Large intestine (tissue), 3 donors: ENCODE results near the gene BZW1. TPM values are rescaled to one million over a fixed set of nuclear protein-coding genes. Genes with fewer than 3 reads are reported as not detected.
"Not testable (repeated sequence)": the region's sequence is repeated elsewhere in the genome, so short reads cannot be mapped to it uniquely, and the experiment has no call there.

Source experiments
- DNase-seq, 2 donors: peaks; one replicate each; pipeline versions ENCODE4 v3.0.0 to v3.0.0-alpha.2; 2013
- H3K27ac ChIP-seq: one replicate; pipeline ENCODE4 v1.5.1; 2013; ENCODE audit warnings: low read length
- H3K27me3 ChIP-seq: 2 replicates; pipeline ENCODE4 v1.6.1; 2013; ENCODE audit warnings: low read length; ENCODE audit not compliant: control insufficient read depth, insufficient read depth
- H3K36me3 ChIP-seq: 2 replicates; pipeline ENCODE4 v1.6.1; 2013; ENCODE audit warnings: low read length; ENCODE audit not compliant: control insufficient read depth, insufficient read depth
- H3K4me1 ChIP-seq: one replicate; pipeline ENCODE4 v1.6.1; 2013; ENCODE audit warnings: low read length; ENCODE audit not compliant: control insufficient read depth, insufficient read depth
- H3K4me3 ChIP-seq: one replicate; pipeline ENCODE4 v1.5.1; 2013; ENCODE audit warnings: low read length
- H3K9me3 ChIP-seq: one replicate; pipeline ENCODE4 v1.6.1; 2013; ENCODE audit warnings: mild to moderate bottlenecking, low read depth, low read length, moderate library complexity; ENCODE audit not compliant: control insufficient read depth
- WGBS: methylation state at CpG from one replicate; pipeline ENCODE4 v1.1.5; 2013; ENCODE audit warnings: low lambda C conversion rate; ENCODE audit not compliant: insufficient coverage; 5-methylcytosine and 5-hydroxymethylcytosine counted together
- polyA plus RNA-seq: library from polyadenylated mRNA; unstranded; fragments of 120-200 nt; gene quantifications from one replicate; pipeline ENCODE4 v1.2.1, GENCODE V29; 2013

The BZW1 gene
- polyA plus RNA-seq, 1 donor: 158 TPM

- Histone ChIP-seq H3K27ac (no peak overlapping the region), H3K4me3 (no peak overlapping the region), H3K36me3 (no peaks in the 10 kb centered on the region), H3K4me1 (peaks cover 4% of the 10 kb centered on the region), H3K27me3 (no peaks in the 10 kb centered on the region), H3K9me3 (no peaks in the 10 kb centered on the region)
- DNase-seq: no peak
- no CpG with 5 or more reads among the region's 6 CpGs for WGBS
Observed at GRCh38 chr2:200788121-200788718, 23.5 kb upstream of the BZW1 start.

GRCh38 chr2:200790185-200790584, 21.5 kb upstream of the BZW1 start:
- no CpG with 5 or more reads among the region's 1 CpG for WGBS
- H3K27ac ChIP-seq: no peak overlapping the region
- peaks cover 4% of the 10 kb centered on the region for H3K4me1 ChIP-seq
- no peaks in the 10 kb centered on the region for H3K27me3 ChIP-seq
- no peak for DNase-seq
- no peaks in the 10 kb centered on the region for H3K36me3 ChIP-seq
- H3K4me3 ChIP-seq: no peak overlapping the region
- H3K9me3 ChIP-seq: no peaks in the 10 kb centered on the region

DNA sequence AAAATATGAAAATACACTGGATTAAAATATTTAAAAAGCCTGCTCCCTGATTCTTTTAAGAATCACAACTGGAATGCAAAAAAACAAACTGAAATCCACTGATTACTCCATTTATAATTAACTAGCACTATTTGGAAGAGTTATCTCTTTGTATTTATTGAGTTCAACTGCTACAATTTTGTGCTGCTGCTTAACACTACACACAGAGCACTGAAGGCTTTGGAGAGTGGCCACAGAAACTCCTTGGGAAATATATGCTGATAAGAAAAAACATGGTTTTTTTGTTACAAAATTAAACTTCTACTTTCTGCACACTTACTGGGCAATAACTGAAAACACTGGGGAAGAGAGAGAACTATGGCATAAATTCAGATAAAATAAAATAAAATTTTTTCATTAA, 19.8 kb upstream of the BZW1 start:
- no peaks in the 10 kb centered on the region for H3K9me3 ChIP-seq
- H3K27me3 ChIP-seq: no peaks in the 10 kb centered on the region
- H3K27ac ChIP-seq: no peak overlapping the region
- no peak for DNase-seq
- no peaks in the 10 kb centered on the region for H3K36me3 ChIP-seq
- peaks cover 4% of the 10 kb centered on the region for H3K4me1 ChIP-seq
- no peak overlapping the region for H3K4me3 ChIP-seq

- DNase-seq: no peak
- Histone ChIP-seq H3K4me3 (no peak overlapping the region), H3K27me3 (no peaks in the 10 kb centered on the region), H3K27ac (no peak overlapping the region), H3K4me1 (peaks cover 12% of the 10 kb centered on the region), H3K36me3 (no peaks in the 10 kb centered on the region), H3K9me3 (no peaks in the 10 kb centered on the region)
- no CpG with 5 or more reads among the region's 2 CpGs for WGBS
Observed at GRCh38 chr2:200794143-200794542, 17.6 kb upstream of the BZW1 start.

- H3K4me1 ChIP-seq: peaks cover 12% of the 10 kb centered on the region
- 86% methylated on average over 1 of the region's 8 CpGs for WGBS
- H3K27ac ChIP-seq: no peak overlapping the region
- no peaks in the 10 kb centered on the region for H3K27me3 ChIP-seq
- no peaks in the 10 kb centered on the region for H3K36me3 ChIP-seq
- DNase-seq: peak; percentile 26 to 50
- no peaks in the 10 kb centered on the region for H3K9me3 ChIP-seq
- no peak overlapping the region for H3K4me3 ChIP-seq
Observed at GRCh38 chr2:200795028-200795440, 16.7 kb upstream of the BZW1 start.

GRCh38 chr2:200796561-200796960, 15.1 kb upstream of the BZW1 start:
- Histone ChIP-seq H3K27ac (no peak overlapping the region), H3K36me3 (no peaks in the 10 kb centered on the region), H3K4me3 (no peak overlapping the region), H3K27me3 (no peaks in the 10 kb centered on the region), H3K9me3 (no peaks in the 10 kb centered on the region), H3K4me1 (peaks cover 12% of the 10 kb centered on the region)
- WGBS: no CpG with 5 or more reads among the region's 1 CpG
- no peak for DNase-seq

DNA sequence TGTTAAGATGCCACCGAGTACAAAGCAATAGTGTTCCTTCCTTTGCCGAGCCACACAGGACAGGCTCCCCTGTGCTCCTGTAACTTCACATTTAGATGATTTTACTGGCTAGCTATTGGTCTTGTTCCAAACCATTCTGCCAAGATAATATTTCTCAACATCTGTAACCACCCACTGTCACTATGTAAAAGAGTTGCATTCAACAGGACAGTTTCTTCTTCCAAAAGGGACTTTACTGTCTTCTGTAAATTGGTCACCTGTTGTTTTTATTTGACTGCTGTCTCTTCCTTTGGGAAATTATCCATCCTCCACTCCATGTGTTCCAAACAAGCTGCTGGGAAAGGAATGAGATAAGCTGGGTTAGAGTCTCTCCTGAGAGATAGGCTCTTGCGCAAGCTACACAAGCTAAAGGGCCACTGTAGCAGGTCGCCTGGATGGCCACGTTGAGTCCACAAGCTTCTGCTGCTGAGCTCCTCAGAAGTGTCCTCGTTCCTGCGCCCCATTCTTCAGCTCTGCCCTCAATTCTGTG, 14.4 kb upstream of the BZW1 start:
- DNase-seq: peak; percentile 69 to 78
- 100% methylated on average over 1 of the region's 7 CpGs for WGBS
- no peak overlapping the region for H3K4me3 ChIP-seq
- H3K27me3 ChIP-seq: no peaks in the 10 kb centered on the region
- no peak overlapping the region for H3K27ac ChIP-seq
- H3K9me3 ChIP-seq: no peaks in the 10 kb centered on the region
- no peaks in the 10 kb centered on the region for H3K36me3 ChIP-seq
- peaks cover 8% of the 10 kb centered on the region for H3K4me1 ChIP-seq

- WGBS: no CpG with 5 or more reads among the region's 1 CpG
- no peaks in the 10 kb centered on the region for H3K36me3 ChIP-seq
Observed at GRCh38 chr2:200798514-200798913, 13.2 kb upstream of the BZW1 start.

DNA sequence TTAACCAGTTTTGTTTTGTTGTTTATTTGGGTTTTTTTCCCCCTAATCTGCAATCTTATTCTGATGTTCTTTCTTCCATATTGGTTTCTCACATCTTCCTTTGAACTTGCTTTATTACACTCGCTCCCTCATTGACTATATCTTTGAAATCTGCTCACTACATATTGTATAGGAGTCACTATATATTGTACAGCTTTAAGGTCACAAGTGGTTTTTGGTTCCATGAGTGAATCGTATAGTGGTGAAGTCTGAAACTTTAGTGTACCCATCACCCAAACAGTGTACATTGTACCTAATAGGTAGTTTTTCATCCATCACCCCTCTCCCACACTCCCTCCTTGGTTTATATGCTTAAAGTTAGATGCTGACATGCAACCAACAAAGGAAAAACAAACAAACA, 11.3 kb upstream of the BZW1 start:
- Histone ChIP-seq H3K4me1 (peaks cover 8% of the 10 kb centered on the region), H3K36me3 (no peaks in the 10 kb centered on the region), H3K4me3 (no peak overlapping the region), H3K27me3 (no peaks in the 10 kb centered on the region), H3K27ac (no peak overlapping the region), H3K9me3 (no peaks in the 10 kb centered on the region)
- WGBS: no CpG with 5 or more reads among the region's 2 CpGs
- no peak for DNase-seq

More at GRCh38 chr2:200798514-200798913, 13.2 kb upstream of the BZW1 start:
- Histone ChIP-seq H3K27ac (no peak overlapping the region), H3K27me3 (no peaks in the 10 kb centered on the region), H3K9me3 (no peaks in the 10 kb centered on the region), H3K4me3 (no peak overlapping the region), H3K4me1 (peaks cover 8% of the 10 kb centered on the region)
- no peak for DNase-seq

DNA sequence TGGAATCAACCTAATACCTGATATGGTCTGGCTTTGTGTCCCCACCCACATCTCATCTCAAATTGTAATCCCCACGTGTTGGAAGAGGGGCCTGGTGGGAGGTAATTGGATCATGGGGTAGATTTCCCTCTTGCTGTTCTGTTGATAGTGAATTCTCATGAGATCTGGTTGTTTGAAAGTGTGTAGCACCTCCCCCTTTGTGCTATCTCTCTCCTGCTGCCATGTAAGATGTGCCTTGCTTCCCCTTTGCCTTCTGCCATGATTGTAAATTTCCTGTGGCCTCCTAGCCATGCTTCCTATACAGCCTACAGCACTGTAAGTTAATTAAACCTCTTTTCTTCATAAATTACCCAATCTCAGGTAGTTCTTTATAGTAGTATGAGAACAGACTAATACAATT, 10.3 kb upstream of the BZW1 start:
- not testable (repeated sequence) for H3K9me3 ChIP-seq, H3K4me1 ChIP-seq, H3K27ac ChIP-seq, DNase-seq, H3K36me3 ChIP-seq, H3K27me3 ChIP-seq, H3K4me3 ChIP-seq
- WGBS: no CpG with 5 or more reads among the region's 1 CpG
